Panc1 (cell line): ENCODE measurements around the gene HSD17B14.

Experiments
- CTCF ChIP-seq: fragments of 450-650 bp; IDR thresholded peaks from 2 replicates; pipeline ENCODE4 v1.5.1; 2017; ENCODE audit warnings: mild to moderate bottlenecking
- REST ChIP-seq, 2 experiments: IDR thresholded peaks; 2 replicates each; pipeline ENCODE4 v1.6.1; 2011 to 2012; ENCODE audit warnings: low read depth in 2 of 2, control low read depth in 1 of 2, low read length in 1 of 2, mild to moderate bottlenecking in 1 of 2, moderate library complexity in 1 of 2; ENCODE audit not compliant: insufficient read depth in 1 of 2
- SIN3A ChIP-seq: IDR thresholded peaks from 2 replicates; pipeline ENCODE4 v1.6.1; 2012; ENCODE audit warnings: low read depth, mild to moderate bottlenecking, low read length, moderate library complexity, borderline replicate concordance; ENCODE audit not compliant: insufficient read depth
- TCF7L2 ChIP-seq: IDR thresholded peaks from 2 replicates; pipeline ENCODE4 v1.6.1; 2011; ENCODE audit warnings: mild to moderate bottlenecking, low read depth, low read length, inconsistent platforms

- TF ChIP-seq CTCF (no peak), SIN3A (no peak), REST (IDR thresholded peaks at IDR 0.05; ENCODE audit: insufficient read depth in 1 of 2, low read depth in 2 of 2, low read length in 1 of 2) (no peak), TCF7L2 (no peak)
These were observed 56.7 kb downstream of the HSD17B14 start for GRCh38 chr19:48779636-48780035.
